ENCODE data around the gene ZNF778.
A peak's percentile ranks its signal among the peaks of the same experiment; 100 is the strongest.
"Not testable (repeated sequence)": the region's sequence is repeated elsewhere in the genome, so short reads cannot be mapped to it uniquely, and the experiment has no call there.

ZNF778 gene

DNA sequence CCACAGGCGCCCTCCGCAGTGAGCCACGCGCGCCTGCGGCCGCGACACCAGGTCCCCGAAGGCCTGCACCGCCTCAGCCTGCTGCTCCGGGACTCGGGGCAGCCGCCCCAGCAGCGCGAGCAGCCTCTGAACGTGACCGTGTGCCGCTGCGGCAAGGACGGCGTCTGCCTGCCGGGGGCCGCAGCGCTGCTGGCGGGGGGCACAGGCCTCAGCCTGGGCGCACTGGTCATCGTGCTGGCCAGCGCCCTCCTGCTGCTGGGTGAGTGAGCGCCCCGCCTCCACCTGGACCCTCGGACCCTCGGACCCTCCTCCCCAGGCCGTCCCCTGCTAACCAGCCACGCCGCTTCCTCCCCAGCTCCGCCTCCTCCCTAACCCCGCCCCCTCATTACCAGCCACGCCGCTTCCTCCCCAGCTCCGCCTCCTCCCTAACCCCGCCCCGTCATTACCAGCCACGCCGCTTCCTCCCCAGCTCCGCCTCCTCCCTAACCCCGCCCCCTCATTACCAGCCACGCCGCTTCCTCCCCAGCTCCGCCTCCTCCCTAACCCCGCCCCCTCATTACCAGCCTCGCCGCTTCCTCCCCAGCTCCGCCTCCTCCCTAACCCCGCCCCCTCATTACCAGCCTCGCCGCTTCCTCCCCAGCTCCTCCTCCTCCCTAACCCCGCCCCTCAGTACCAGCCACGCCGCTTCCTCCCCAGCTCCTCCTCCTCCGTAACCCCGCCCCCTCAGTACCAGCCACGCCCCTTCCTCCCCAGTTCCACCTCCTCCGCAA is 25.1 kb upstream of the ZNF778 start:
- ChIA-PET CTCF (interaction anchor here (1.3 kb wide), 1 partner anchor 25 kb away, joined by 8 read pairs; no protein-coding TSS in a partner anchor), POLR2A (interaction anchor here (0.7 to 1.5 kb wide), 8 partner anchors 9 to 383 kb away, joined by 3 to 11 read pairs (median 4); partner anchors contain the start of genes CDH15 and ZNF778)
- TF ChIP-seq ZIC2 (tag by site-specific recombination; IDR thresholded peaks at IDR 0.05) (0 out of 2 replicates have a peak, but pooled peaks have one; percentile 24), GLIS2 (tag by site-specific recombination; IDR thresholded peaks at IDR 0.05) (peak; percentile 84), ZNF335 (tag by site-specific recombination; conservative IDR thresholded peaks at IDR 0.05) (peak; percentile 46), KLF9 (tag by site-specific recombination; IDR thresholded peaks at IDR 0.05; ENCODE audit: low read depth) (0 out of 2 replicates have a peak, but pooled peaks have one; percentile 59), ZNF600 (tag by site-specific recombination; IDR thresholded peaks at IDR 0.05) (peak; percentile 51), SP3 (tag by site-specific recombination; IDR thresholded peaks at IDR 0.05) (0 out of 2 replicates have a peak, but pooled peaks have one; percentile 22), SP2 (tag by site-specific recombination; IDR thresholded peaks at IDR 0.05) (peak; percentile 42), ZBTB7A (tag by site-specific recombination; IDR thresholded peaks at IDR 0.05; ENCODE audit: low read depth) (peak; percentile 66; the same call in 1 of the 2 replicates), ZNF10 (tag by site-specific recombination; IDR thresholded peaks at IDR 0.05) (peak; percentile 87), ZNF341 (tag by site-specific recombination; IDR thresholded peaks at IDR 0.05; ENCODE audit: low read depth) (peak; percentile 89), ZNF76 (tag by site-specific recombination; IDR thresholded peaks at IDR 0.05; ENCODE audit: borderline replicate concordance, low read depth) (0 out of 2 replicates have a peak, but pooled peaks have one; percentile 27), ZBTB26 (tag by site-specific recombination; optimal IDR thresholded peaks at IDR 0.05) (peak; percentile 54)
- TF ChIP-seq, protein P1, sequence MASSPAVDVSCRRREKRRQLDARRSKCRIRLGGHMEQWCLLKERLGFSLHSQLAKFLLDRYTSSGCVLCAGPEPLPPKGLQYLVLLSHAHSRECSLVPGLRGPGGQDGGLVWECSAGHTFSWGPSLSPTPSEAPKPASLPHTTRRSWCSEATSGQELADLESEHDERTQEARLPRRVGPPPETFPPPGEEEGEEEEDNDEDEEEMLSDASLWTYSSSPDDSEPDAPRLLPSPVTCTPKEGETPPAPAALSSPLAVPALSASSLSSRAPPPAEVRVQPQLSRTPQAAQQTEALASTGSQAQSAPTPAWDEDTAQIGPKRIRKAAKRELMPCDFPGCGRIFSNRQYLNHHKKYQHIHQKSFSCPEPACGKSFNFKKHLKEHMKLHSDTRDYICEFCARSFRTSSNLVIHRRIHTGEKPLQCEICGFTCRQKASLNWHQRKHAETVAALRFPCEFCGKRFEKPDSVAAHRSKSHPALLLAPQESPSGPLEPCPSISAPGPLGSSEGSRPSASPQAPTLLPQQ (tag by site-specific recombination; IDR thresholded peaks at IDR 0.05) = peak; percentile 17; the same call in 1 of the 2 replicates
- TF ChIP-seq, protein P2, sequence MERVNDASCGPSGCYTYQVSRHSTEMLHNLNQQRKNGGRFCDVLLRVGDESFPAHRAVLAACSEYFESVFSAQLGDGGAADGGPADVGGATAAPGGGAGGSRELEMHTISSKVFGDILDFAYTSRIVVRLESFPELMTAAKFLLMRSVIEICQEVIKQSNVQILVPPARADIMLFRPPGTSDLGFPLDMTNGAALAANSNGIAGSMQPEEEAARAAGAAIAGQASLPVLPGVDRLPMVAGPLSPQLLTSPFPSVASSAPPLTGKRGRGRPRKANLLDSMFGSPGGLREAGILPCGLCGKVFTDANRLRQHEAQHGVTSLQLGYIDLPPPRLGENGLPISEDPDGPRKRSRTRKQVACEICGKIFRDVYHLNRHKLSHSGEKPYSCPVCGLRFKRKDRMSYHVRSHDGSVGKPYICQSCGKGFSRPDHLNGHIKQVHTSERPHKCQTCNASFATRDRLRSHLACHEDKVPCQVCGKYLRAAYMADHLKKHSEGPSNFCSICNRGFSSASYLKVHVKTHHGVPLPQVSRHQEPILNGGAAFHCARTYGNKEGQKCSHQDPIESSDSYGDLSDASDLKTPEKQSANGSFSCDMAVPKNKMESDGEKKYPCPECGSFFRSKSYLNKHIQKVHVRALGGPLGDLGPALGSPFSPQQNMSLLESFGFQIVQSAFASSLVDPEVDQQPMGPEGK (tag by site-specific recombination; IDR thresholded peaks at IDR 0.05) = peak; percentile 64
- TF ChIP-seq, protein P3, sequence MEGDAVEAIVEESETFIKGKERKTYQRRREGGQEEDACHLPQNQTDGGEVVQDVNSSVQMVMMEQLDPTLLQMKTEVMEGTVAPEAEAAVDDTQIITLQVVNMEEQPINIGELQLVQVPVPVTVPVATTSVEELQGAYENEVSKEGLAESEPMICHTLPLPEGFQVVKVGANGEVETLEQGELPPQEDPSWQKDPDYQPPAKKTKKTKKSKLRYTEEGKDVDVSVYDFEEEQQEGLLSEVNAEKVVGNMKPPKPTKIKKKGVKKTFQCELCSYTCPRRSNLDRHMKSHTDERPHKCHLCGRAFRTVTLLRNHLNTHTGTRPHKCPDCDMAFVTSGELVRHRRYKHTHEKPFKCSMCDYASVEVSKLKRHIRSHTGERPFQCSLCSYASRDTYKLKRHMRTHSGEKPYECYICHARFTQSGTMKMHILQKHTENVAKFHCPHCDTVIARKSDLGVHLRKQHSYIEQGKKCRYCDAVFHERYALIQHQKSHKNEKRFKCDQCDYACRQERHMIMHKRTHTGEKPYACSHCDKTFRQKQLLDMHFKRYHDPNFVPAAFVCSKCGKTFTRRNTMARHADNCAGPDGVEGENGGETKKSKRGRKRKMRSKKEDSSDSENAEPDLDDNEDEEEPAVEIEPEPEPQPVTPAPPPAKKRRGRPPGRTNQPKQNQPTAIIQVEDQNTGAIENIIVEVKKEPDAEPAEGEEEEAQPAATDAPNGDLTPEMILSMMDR (tag by site-specific recombination; IDR thresholded peaks at IDR 0.05) = 0 out of 2 replicates have a peak, but pooled peaks have one; percentile 14
- not testable (repeated sequence) for H3K27ac ChIP-seq (ENCODE audit: extremely low read depth, low read depth, low read length); H3K9me3 ChIP-seq (ENCODE audit: control insufficient read depth, insufficient read depth, low read depth, low read length); H3K4me1 ChIP-seq (ENCODE audit: control insufficient read depth, insufficient read depth, low read length); H3K36me3 ChIP-seq (ENCODE audit: control insufficient read depth in 2 of 2, insufficient read depth in 1 of 2, low read length in 2 of 2)
- peak overlapping the region; percentile 9 for H3K4me3 ChIP-seq (ENCODE audit: low read depth, low read length)

DNA sequence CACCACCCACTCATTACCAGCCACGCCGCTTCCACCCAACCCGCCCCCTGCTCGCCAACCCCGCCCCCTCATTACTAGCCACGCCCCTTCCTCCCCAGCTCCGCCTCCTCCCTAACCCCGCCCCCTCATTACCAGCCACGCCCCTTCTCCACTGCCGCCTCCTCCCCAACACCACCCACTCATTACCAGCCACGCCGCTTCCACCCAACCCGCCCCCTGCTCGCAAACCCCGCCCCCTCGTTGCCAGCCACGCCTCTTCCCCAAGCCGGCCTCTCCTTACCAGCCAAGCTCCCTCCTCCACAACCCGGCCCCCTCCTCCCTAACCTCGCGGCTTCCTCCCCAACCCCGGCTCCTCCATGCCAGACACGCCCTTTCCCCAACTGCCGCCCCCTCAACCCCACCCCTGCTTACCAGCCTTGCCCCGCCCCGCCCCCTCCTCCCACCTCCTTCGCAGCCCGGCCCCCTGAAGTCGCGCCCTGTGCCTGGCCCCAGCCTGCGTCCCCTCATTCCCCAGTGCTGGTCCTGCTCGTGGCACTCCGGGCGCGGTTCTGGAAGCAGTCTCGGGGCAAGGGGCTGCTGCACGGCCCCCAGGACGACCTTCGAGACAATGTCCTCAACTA is 24.4 kb upstream of the ZNF778 start:
- Histone ChIP-seq H3K27ac (ENCODE audit: extremely low read depth, low read depth, low read length) (no peak overlapping the region), H3K36me3 (ENCODE audit: control insufficient read depth in 2 of 2, insufficient read depth in 1 of 2, low read length in 2 of 2) (no peaks in the 10 kb centered on the region), H3K4me3 (ENCODE audit: low read depth, low read length) (no peak overlapping the region), H3K9me3 (ENCODE audit: control insufficient read depth, insufficient read depth, low read depth, low read length) (no peaks in the 10 kb centered on the region), H3K4me1 (ENCODE audit: control insufficient read depth, insufficient read depth, low read length) (no peaks in the 10 kb centered on the region)
- CTCF ChIA-PET = interaction anchor here (1.3 kb wide), 1 partner anchor 26 kb away, joined by 8 read pairs; no protein-coding TSS in a partner anchor
- TF ChIP-seq SP2 (tag by site-specific recombination; IDR thresholded peaks at IDR 0.05) (peak; percentile 35; the same call in 1 of the 2 replicates), ZNF549 (tag by site-specific recombination; IDR thresholded peaks at IDR 0.05) (no peak), KLF9 (tag by site-specific recombination; IDR thresholded peaks at IDR 0.05; ENCODE audit: low read depth) (0 out of 2 replicates have a peak, but pooled peaks have one; percentile 19)
- POLR2A ChIA-PET = interaction anchor here (0.5 to 1.5 kb wide), 9 partner anchors 8 to 383 kb away, joined by 3 to 11 read pairs (median 4); partner anchors contain the start of genes CDH15 and ZNF778
